Stimulated activated CD8-positive, alpha-beta memory T cell treated with anti-CD3 and anti-CD28 coated beads, Interleukin-7, amount 100 ng/mL, for 4 hours (primary cell): Measurements from ENCODE around the gene TUBGCP6.

Source experiments
- DNase-seq, 2 donors: peaks; one replicate each; pipeline ENCODE4 v3.0.0-alpha.2; 2020; ENCODE audit warnings: low read depth in 2 of 2

TUBGCP6 gene

DNA sequence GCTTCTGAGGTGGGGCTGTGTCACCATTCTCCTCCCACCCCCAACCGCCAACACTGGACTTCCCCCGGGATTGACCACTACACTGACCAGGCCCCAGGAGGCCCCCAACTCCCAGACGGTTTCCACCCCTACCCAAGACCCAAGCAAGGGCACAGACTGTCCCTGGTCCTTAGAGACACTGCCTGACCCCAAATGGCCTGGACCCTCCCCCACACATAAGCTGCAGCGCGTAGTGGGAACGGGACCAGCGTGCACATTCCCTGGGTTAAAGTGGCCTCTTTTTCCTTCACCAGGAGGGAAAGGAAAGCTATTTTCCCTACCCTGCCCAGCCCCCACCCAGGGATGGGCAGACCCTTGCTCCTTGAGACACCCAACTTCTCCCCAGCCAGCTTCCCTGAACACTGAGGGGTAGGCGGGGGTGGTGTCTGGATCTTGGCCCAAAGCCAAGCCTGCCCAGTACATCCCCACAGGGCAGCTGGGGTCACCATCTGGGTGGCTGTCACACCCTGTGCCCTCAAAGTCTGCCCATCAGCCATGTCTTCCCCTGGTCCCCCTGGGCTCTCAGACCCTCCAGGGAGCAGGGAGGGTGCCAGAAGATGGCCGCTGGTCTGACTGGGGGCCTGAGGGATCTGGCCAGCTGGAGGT lies 18.3 kb upstream of the TUBGCP6 start:
- no peak for DNase-seq

DNA sequence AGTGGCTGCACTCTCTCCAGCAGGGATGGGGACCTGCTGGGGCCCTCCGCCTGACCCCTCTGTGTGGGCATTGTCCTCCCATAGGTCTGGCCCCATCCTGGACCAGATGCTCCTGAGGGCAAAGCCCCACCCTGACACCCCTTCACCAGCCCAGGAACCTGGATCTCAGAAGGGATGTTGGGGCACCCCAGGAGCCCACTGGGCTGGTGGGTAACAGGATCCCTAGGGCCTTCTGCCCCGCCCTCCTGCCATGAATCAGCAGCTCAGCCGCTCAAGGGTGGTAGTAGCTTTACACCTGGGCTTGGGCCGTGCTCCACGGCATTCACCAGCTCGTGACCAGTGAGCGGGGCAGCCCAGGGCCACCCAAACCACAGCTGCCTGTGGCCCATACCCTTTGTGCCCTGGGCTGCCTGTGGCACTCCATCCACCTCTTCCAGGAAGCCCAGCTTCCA lies 17.7 kb upstream of the TUBGCP6 start:
- no peak for DNase-seq

- no peak for DNase-seq
Observed at GRCh38 chr22:50261615-50262459, 17.0 kb upstream of the TUBGCP6 start, which contains the start of gene MAPK12. TSS of gene MAPK12 (minus strand) at chr22:50261683. CDS start at chr22:50261509, 174 bp downstream.

GRCh38 chr22:50260801-50261614 lies 16.2 kb upstream of the TUBGCP6 start:
- DNase-seq = no peak

GRCh38 chr22:50260434-50260800 lies 15.6 kb upstream of the TUBGCP6 start:
- no peak for DNase-seq

- DNase-seq = no peak
Observed at GRCh38 chr22:50259302-50259701, 14.5 kb upstream of the TUBGCP6 start.

DNA sequence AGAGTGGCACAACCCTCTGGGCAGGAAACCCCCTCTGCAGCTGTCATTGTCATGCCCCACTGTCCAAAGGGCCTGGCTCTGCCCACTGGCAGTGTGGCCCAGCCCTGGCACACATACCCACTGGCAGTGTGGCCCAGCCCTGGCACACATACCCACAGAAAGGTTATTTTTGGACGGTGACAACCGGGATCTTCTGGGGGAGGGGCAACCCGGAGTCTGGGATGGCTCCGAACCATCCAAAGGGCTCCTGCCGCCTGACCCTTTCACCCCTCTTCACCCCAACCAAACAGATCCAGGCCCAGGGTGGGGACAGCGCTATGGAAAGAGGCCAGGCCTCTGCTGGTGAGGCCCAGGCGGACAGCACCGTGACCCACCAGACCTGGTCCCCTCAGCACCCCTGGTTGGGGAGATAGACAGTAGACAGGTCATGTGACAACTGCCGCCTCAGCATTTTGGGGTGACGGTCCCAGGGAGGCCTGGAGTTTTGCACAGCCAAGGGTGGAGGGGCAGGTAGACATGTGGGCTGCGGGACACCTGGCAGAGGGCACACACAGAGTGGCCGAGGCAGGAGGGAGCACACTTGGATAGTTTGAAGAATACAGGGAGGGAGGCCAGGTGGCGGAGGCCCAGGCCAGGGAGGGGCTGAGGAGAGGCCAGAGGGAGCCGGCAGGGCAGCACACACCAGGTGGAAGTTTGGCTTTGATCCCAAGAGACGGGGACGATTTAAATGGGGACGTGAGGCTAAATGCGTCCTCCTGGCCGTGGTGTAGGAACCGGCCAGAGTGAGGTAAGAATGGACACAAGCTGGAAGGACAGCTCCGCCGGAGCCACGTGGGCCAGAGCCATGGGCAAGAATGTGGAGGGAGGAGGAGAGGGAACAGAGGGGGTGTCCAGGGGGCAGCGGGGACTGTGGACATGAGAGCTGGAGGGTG lies 13.8 kb upstream of the TUBGCP6 start:
- DNase-seq = no peak

DNA sequence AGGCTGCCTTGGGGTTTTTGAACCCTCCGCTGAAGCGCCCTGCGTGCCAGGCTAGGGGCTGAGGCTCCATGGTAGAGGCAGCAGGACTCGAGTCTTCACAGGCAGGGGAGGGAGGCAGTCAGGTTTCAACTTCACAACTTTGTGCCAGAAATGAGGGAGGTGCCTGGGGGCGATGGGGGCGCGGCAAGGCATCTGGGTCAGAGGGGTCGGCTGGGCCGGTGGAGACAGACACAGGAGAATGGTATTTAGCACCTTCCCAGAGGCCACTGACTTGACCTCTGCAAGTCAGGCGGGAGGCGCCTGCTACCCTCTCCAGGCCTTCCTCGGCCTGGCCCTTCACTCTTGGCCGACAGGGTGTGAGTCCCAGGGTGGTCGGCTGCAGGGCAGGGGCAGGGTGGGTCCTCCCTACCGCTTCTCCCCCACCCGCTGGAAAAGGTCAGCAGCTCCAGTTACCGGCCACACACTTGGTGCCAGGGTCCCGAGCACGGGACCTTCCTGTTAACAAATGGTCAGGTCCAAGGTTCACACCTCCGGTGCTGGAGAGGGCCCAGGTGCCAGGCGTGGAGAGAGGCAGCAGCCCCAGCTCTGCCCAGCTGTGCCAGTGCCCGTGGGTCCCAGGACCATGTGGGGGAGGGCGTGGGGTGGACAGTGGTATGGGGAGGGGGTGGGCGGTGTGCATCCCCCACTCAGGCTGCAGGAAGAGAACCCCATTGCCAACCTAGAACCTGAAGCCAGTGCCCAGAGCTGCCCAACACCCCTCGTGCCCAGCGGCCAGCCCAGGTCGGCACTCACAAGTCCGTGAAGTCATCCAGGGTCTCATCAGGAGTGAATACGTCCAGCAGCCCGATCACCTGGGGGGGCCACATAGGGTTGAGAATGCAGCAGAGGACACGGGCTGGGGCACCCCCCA lies 12.9 kb upstream of the TUBGCP6 start:
- DNase-seq = no peak

GRCh38 chr22:50257041-50257440 lies 12.2 kb upstream of the TUBGCP6 start:
- no peak for DNase-seq

DNA sequence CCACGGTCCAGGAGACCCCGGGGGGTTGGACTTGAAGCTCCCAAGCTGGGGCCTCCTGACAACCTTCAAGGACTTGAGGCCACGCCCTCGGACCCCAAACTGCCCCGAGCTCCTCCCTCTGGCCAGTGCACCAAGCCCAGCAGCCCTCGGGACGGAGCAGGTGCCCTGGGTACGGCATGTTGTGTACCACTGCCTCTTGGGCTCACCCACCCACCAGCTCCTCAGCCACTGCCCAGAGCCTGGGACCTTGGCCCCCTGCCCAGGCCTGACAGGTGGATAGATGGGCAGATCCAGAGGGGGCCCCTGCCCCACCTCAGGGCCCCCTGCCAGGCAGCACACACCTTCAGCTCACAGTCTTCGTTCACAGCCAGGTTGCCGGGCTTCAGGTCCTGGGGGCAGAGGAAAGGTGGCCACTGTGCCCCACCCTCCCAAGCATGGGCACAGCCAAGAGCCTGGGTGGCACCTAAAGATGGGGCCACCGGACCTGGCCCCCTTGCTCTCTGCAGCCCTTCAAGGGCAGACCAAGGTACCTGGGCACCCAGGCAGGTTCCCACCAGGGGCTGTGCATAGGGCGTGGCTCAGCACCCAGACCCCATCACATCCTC lies 11.5 kb upstream of the TUBGCP6 start:
- no peak for DNase-seq

- DNase-seq = no peak
Observed at GRCh38 chr22:50255607-50256006, 10.8 kb upstream of the TUBGCP6 start.

- DNase-seq = no peak
Observed at GRCh38 chr22:50255099-50255498, 10.3 kb upstream of the TUBGCP6 start.

GRCh38 chr22:50253941-50254340 lies 9.1 kb upstream of the TUBGCP6 start:
- DNase-seq = no peak

- no peak for DNase-seq
Observed at GRCh38 chr22:50253046-50253915, 8.5 kb upstream of the TUBGCP6 start.

GRCh38 chr22:50252082-50253045 lies 7.5 kb upstream of the TUBGCP6 start:
- peak; percentile 52 to 61 for DNase-seq

DNA sequence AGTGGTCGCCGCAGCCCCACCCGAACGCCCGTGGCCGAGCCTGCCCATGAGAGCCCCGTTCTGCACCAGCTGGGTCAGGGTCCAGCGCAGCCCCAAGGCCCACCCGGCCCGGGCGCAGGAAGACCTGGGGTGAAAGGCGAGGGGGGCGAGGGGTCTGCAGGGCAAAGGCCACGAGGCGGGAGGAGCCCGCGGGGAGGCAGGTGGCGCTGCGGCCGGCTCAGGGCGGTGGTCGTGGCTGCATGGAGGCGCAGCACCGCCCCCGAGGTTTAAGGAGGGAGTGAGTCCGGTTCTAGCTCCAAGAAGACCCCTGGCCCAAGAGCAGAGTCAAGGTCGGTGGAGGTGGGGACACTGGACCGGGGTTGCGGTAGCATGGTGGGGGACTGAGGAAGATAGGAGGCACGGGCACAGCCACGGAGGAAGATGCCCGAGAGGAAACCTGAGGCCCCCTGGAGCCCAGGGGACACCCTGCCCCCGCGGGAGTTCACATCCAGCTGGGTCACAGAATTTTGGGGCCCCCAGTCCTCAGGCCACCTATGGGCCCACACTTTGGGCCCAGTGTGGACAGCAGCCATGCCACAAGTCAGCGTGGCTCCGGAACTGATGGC lies 6.8 kb upstream of the TUBGCP6 start:
- DNase-seq = no peak
